Fibroblast of skin of abdomen (primary cell): Measurements from ENCODE around the gene DHRS7B. TPM values are rescaled to one million over a fixed set of nuclear protein-coding genes. Genes with fewer than 3 reads are reported as not detected.
"Not testable (repeated sequence)": the region's sequence is repeated elsewhere in the genome, so short reads cannot be mapped to it uniquely, and the experiment has no call there.

ENCODE experiments used
- DNase-seq: peaks from one replicate; pipeline ENCODE4 v3.0.0-alpha.2; 2013
- polyA plus RNA-seq, 2 experiments: library from polyadenylated mRNA; unstranded; fragments of 120-200 nt; gene quantifications; one replicate each; pipeline ENCODE4 v1.2.1, GENCODE V29; 2013; ENCODE audit not compliant: insufficient read length in 2 of 2

The DHRS7B gene, protein sequence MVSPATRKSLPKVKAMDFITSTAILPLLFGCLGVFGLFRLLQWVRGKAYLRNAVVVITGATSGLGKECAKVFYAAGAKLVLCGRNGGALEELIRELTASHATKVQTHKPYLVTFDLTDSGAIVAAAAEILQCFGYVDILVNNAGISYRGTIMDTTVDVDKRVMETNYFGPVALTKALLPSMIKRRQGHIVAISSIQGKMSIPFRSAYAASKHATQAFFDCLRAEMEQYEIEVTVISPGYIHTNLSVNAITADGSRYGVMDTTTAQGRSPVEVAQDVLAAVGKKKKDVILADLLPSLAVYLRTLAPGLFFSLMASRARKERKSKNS
- polyA plus RNA-seq (2013, experiment 1 of 2; ENCODE audit: insufficient read length): 10.9 TPM
- 10.5 TPM for polyA plus RNA-seq (2013, experiment 2 of 2; ENCODE audit: insufficient read length)

DNA sequence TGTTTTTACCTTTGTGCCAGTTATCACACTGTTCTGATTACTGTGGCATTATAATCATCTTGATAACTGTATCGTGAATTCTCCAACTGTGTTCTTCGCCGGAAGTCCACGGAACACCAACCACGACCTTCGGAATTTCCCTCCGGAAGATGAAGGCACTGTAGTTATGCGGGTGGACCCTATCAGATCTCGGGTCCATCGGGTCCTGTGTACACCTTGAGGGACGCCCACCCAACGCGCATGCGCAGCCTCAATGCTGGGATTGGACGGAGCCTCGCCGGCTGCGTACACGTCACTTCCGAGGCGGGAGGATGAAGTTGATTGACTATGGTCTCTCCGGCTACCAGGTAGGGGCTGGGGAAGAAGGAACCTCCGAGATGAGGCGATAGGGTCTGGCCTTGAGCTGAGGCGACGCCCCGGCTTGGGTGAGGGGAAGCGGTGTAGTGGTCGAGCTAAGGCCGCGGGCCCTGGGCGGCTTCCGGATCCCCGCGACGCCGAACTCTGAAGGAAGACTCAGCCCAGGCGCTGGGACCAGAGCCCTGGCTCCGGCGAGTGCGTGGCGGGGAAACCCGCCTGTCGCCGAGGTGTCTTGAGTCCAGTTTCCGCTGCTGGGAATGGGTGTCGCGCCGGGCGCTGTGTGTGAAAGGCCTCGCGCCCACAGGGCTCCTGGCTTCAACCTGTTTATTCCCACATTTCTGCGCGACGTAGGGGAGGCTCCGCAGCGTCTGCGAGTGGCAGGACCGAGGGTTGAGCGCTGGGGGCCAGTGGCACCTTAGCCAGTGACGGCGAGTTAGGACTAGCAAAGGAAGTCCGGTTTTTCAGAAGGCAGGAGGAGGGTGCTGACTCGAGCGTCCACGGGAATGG is at the start of gene DHRS7B:
DHRS7B (plus strand) TSS at position 320 of the 864 bp plus-strand sequence; CDS start at position 328, 8 bp downstream.
- peak; percentile 89 for DNase-seq

DNA sequence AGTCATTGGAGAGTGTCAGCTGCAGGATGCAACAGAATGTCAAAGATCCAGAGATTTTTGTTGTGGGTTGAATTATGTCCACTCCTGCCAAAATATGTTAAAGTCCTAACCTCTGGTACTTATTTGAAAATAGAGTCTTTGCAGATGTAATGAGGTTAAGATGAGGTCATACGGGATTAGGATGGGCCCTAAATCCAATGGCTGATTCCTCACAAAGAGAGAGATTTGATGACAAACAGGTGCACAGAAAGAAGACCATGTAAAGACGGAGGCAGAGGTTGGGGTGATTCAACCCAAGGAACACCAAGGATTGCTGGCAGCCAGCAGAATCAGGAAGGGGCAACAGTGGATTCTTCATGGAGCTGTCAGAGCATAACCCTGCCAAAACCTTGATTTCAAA is 49.5 kb upstream of the DHRS7B start:
- DNase-seq: no peak

DNA sequence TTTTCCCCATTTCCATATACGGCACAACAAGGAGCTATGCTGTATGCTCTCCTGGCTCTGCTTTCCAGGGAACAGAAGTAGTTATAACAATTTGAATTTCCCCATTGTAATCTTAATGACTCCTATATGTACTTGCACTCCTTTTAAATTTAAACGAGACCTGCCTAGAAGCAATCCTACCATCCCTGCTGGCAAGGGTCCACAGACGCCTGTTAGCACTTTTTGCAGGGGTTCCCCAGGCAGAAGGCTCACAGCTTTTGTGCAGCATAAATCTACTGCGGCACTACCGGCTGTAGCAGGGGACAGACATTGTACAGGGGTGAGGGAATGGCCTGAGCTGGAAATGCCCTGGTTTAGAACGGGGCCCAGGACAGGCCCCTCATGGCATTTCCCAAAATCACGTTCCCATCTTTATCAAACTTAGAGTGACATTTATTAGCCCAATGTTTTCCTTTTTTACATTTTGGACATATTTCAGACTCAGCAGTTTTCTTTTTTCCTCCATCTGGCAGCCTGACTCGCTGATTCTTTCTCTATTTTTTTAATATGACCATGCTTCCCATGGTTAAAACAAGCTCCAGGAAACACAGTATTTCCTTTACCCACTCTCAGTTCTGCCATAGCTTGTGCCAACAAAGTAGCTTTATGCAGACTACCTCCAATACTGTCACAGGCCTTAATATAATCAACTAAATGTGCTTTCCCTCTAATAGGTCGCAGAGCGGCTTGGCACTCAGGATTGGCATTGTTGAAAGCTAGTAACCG is 48.6 kb upstream of the DHRS7B start:
- DNase-seq: no peak

DNA sequence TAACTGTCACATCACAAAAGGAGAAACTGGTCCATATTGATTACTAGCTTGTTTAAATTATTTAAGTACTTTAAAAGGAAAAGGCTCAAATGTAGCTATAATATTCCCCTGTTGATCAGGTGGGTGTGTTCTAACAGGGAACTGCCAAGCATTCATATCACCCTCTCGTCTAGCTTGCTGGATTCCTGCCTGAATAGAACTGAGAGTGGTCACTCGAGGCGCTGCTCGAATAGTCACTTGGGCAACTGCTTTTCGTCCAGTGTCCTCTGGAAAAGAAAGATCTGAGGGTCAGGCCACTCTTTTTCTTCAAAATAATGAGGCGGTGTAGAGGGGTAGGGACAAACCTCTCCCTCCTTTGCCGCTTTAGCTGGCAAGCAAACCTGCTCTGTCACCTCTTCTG is 47.6 kb upstream of the DHRS7B start:
- DNase-seq: no peak

DNA sequence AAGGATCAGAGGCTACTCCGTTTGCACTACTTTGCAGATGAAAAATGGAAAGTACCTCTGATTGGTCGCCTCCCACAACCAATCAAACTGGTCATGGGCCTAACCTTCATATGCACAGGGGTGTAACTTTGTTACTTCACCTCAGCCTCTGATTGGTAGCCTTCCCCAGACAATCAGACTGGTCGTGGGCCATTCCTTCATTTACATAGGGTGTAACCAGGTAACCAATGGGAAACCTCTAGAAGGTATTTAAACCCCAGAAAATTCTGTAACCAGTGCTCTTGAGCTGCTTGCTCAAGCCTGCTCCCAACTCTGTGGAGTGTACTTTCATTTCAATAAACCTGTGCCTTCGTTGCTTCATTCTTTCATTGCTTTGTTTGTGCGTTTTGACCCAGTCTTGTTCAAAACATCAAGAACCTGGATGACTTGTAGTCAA is 44.7 kb upstream of the DHRS7B start:
- DNase-seq: no peak

DNA sequence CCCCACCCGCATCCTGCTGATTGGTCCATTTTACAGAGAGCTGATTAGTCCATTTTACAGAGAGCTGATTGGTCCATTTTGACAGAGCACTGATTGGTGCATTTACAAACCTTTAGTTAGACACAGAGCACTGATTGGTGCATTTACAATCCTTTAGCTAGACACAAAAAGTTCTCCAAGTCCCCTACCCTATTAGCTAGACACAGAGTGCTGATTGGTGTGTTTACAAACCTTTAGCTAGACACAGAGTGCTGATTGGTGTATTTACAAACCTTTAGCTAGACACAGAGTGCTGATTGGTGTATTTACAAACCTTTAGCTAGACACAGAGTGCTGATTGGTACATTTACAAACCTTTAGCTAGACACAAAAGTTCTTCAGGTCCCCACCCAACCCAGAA is 41.5 kb upstream of the DHRS7B start:
- DNase-seq: not testable (repeated sequence)

DNA sequence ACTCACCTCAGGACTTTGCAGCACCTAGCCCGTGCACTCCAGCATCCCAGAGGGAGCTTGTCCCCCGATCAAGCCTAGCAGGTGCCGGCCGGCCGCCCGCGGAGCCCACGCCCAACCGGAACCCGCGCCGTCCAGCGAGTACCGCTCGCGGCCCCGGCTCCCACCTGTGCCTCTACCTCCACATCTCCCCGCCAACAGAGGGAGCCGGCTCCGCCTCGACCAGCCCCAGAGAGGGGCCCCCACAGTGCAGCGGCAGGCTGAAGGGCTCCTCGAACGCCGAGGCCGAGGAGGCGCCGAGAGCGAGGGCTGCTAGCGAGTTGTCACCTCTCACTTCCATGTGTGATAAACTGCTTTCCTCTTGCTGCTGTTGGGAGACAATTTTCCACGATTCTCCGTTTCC is 41.1 kb upstream of the DHRS7B start:
- DNase-seq: no peak

DNA sequence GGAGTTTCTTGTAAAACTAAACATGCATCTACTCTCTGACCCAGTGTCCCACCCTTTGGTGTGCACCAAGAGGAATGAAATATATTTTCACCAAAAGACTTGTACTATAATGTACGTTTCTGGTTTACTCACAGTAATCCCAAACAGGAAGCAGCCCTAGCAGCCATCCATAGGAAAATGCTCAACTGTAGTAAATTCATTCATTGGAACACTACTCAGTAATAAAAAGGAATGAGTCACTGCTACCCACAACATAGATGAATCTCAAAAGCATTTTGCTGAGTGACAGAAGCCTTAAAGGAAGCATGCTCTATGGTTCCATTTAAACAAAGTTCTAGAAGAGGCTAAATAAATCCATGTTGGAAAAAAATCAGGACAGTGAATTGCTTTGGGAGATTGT is 37.6 kb upstream of the DHRS7B start:
- peak; percentile 22 for DNase-seq

DNA sequence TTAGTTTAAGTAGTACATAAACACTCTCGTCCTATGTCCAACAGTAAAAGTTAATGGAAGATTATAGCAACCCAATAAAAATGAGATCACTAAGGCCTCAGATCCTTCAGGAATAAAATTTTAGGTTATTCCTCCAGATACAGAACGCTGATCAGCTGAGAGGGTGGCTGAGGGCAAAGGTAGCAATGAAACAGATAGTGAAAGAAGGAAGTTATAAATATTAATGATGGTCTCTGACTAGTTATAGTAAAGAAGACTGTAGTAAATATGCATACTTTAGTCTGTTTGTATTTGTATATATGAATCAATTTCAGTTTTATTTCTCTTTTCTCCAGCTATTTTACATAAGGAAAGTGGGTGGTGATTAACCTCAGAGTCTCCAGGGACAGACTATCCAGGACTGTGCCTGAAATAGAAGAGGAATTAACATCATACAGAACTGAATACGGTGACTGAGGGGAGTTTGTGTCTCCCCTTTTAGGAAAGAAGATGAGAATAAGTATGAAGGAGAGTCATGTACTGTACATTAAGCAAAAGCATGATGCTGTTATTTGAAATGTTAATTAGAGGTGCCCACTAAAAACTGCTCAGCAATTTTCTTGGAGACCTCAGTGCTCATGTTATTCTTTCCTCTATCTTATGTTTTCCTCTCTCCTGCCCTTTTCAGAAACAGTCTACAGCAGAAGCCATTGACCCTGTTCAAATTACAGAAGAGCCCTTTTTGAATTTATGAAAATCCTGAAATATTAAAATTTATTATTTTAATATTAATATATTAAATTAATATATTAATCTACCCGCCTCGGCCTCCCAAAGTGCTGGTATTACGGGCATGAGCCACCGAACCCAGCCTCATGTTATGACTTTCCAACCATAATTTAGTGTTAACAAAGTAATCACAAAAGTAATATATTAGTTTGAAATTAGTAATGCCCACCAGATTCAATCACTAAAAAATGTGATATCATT is 36.5 kb upstream of the DHRS7B start:
- no peak for DNase-seq

DNA sequence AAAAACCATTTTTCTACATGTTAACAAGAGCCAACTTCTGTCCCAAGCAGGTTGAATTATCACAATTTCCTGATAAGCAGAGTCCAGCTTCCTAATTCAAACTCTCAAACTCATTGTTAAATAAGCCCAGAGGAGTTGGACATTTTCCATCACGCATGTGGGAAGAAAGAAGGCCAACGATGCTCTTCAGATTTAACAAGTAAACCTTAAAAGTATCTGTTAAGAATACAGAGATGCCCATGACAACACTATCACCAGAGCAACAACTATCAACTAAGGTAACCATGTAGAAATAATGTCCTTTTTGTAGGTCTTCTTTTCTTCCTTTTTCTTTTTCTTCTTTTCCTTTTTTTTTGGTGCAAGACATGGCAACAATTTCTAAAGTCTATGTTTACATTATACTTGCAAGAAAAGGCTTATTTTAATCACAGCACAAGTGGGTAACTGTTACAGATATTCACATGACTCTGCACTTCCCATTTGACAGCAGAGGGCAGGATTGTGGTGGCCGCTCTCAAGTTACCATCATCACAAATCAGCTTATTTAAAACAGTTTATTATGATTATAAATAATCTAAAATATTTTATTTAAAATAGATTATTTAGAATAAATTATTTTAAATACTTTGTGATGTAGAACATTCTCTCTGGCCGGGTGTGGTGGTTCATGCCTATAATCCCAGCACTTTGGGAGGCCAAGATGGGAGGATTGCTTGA is 35.7 kb upstream of the DHRS7B start:
- no peak for DNase-seq

DNA sequence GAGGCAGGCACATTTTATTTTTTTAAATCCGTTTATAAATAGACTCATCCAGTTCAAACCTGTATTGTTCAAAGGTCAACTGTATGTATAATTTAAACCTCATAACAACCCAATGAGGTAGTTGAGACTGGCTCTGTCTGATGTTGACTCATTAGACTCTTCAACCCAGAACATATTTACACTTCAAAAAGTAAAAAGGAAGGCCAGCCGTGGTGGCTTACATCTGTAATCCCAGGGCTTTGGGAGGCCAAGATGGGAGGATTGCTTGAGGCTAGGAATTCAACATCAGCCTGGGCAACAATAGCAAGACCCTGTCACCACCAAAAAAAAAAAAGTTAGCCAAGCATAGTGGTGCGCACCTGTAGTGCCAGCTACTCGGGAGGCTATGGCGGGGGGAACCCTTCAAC is 32.5 kb upstream of the DHRS7B start:
- DNase-seq: no peak

DNA sequence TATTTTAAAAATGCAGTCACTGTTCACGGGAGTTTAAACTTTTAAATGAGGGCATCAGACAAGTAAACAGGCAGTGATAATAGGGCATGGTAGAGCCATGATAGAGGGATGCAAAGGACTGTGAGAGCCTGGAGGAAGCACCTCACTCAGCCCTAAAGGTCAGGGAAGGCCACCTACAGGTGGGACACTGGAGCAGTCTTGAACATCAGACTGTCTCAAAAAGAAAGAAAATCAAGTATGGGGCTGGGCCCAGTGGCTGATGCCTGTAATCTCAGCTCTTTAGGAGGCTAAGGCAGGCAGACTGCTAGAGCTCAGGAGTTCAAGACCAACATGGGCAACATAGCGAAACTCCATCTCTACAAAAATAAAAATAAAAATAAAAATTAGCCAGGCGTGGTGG is 31.0 kb upstream of the DHRS7B start:
- no peak for DNase-seq

DNA sequence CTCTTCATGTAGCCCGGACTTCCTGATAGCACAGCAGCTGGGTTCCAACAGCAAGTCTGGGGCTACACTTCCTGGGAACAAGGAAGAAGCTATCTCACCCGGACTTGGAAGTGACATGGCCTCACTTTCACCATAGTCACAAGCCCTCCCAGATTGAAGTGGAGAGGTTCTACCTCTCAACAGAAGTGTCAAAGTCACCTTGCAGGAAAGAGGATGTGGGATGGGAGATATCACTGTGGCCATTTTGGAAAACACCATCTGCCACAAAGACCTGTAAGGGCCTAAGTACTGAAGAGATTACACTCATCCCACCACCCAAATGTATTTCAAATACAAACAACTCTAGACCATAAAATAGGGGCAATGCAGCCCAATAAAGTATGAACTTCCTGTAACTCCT is 29.9 kb upstream of the DHRS7B start:
- DNase-seq: no peak

DNA sequence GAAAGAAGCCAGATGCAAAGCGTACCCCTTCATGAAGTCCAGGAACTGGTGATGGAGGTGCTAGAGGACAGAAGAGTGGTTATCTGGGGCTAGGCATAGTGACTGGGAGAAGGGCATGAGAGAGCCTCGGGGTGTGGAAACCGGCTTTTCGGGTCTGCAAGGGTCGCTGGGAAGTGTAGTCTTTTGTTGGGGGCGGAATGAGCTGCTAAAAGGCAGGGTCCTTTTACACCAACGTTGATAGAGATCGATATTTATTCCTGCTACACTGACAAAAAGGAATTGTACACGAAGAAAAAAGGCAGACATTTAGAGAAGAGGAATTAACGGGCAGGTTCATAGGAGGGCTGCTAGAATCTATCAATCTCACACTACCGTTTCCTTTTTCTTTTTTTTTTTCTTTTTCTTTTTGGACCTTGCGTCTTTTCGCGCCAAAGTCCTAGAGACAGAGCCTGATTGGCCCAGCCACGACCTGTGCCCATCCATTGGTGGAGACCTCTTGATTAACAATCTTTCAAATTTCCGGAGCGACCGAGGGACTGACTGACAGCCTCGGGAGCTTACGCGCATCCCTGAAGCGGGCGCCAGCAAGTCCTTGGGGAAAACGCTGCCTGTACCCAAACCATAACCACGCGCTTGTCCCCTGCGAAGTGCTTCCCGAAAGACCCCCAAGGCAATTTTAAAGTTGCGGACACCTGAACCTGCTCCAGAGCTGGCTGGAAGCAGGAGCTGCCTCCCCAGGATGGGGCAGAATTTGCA is 27.7 kb upstream of the DHRS7B start:
- DNase-seq: peak; percentile 77

DNA sequence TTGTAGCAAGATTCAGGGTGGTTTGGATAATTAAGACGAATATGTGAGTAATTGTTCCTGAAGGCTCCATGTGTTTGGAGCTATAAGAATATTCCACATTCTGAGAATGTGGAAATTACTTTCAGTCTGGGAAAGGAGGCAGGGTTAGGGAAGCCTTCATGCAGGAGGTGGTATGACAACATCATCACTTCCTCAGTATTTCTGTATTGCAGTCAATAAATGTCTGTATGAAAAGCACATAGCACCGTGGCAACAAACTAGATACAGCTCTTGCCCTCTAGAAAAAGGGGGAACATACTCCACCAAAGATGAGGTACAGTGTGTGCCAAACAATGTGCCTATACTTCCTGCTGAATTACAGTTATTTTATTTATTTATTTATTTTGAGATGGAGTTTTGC is 26.1 kb upstream of the DHRS7B start:
- no peak for DNase-seq

DNA sequence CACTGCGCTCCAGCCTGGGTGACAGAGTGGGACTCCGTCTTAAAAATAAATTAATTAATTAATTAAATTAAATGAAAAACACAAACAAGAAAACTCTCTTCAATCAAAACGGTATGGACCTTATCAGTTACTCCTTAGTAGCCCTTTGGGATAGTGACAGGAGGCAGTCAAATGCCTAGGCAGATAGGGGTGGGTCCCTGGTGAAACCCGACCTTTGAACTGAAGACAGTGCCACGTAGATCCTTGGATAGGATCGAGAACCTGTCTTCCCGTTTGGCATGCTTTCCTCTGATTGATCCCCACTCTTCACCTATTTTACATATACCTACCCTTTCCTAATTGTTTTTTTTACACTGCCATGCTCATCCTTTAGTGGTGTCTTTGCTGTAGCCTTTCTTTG is 22.2 kb upstream of the DHRS7B start:
- no peak for DNase-seq

DNA sequence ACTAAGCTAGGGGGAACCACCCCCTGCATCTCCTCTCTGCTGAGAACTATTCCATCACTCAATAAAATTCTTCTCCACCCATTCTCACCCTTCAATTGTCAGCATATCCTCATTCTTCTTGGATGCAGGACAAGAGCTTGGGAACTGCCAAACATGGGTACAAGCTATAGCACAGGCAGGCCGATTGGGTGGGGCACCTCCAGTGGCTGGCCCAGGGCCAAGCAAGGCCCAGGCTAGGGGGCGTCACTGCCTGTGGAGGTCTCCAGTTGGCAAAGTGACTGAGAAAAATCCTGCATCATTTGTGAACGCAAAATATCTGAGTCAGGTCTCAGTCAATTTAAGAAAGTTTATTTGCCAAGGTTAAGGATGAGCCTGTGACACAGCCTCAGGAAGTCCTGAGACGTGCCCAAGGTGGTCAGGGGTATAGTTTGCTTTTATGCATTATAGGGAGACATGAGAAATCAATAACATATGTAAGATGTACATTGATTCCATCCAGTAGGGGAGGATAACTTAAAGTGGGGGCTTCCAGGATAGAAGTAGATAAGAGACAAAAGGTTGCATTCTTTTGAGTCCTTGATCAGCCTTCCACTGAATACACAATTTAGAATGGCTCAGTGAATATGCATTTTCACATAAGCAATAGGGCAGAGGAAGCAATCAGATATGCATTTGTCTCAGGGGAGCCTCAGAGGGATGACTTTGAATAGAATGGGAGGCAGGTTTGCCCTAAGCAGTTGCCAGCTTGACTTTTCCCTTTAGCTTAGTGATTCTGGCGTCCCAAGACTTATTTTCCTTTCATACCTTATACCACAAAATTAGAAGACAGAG is 21.5 kb upstream of the DHRS7B start:
- no peak for DNase-seq

DNA sequence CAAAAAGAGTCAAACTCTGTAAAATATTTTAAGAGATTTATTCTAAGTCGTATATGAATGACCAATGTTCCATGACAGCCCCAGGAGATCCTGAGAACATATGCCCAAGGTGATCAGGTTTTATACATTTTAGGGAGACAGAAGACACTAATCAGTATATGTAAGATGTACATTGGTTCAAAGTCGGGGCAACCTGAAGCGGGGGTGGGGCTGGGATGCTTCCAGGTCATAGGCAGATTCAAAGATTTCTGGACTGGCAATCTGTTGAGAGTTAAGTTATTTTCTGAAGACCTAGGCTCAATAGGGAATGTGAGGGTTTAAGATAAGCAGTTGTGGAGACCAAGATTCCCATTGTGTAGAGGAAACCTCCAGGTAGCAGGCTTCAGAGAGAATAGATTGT is 20.4 kb upstream of the DHRS7B start:
- no peak for DNase-seq

DNA sequence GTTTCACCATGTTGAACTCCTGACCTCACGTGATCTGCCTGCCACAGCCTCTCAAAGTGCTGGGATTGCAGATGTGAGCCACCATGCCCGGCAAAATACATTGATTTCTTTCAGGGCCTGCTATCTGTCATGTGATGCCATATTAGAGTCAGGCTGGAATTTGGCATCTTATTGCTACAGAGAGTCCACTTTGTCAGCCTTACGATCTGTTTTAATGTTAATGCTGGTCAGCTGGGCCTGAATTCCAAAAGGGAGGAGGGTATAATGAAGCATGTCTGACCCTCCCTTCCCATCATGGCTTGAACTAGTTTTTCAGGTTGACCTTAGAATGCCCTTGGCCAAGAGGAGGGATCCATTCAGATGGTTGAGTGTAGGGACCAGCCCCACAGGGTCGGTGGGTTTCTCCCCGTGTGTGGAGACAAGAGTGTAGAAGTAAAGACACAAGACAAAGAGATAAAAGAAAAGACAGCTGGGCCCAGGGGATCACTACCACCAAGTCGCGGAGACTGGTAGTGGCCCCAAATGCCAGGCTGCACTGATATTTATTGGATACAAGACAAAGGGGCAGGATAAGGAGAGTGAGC is 19.6 kb upstream of the DHRS7B start:
- DNase-seq: not testable (repeated sequence)
